IMR-90 (cell line): ENCODE measurements around the gene KLRC3. TPM values are rescaled to one million over a fixed set of nuclear protein-coding genes. Genes with fewer than 3 reads are reported as not detected.
"Not testable (repeated sequence)": the region's sequence is repeated elsewhere in the genome, so short reads cannot be mapped to it uniquely, and the experiment has no call there.

Experiments used
- ATAC-seq: fragments of 200-7000 bp; cut with Tn5 transposase; 2 replicates; pipeline ENCODE4 v1.9.1; 2020; ENCODE audit warnings: low read depth, mild to moderate bottlenecking, moderate library complexity
- BruUV-seq: library from RNA; stranded (reverse); fragments of 400-500 nt; replicated peaks from 2 replicates; lab custom pipeline; 2021; lab: Mats Ljungman, UMichigan
- CTCF ChIA-PET: fragments of 300-600 bp; formaldehyde crosslinking; extraction: SDS; loops from one replicate; lab custom pipeline; 2021; ENCODE audit warnings: antibody characterized with exemption; lab: Yijun Ruan, JAX
- POLR2A ChIA-PET: fragments of 300-600 bp; sonication (Branson Sonifier 250); formaldehyde crosslinking; loops from one replicate; lab custom pipeline; 2022; ENCODE audit warnings: antibody characterized with exemption; ENCODE audit not compliant: unreplicated experiment; lab: Charles Lee
- DNase-seq: peaks from one replicate; pipeline ENCODE4 v3.0.0; 2013
- H2AFZ ChIP-seq: replicated peaks from 2 replicates; pipeline ENCODE3; 2013; ENCODE audit warnings: low read length, mild to moderate bottlenecking; ENCODE audit not compliant: poor library complexity
- H2AK5ac ChIP-seq: 2 replicates; pipeline ENCODE4 v1.6.1; 2013; ENCODE audit warnings: low read depth, low read length, inconsistent platforms
- H2AK9ac ChIP-seq: replicated peaks from 2 replicates; pipeline ENCODE3; 2013; ENCODE audit warnings: mild to moderate bottlenecking, low read depth, low read length, moderate library complexity; ENCODE audit not compliant: poor library complexity
- H2BK120ac ChIP-seq: 2 replicates; pipeline ENCODE4 v1.6.1; 2013; ENCODE audit warnings: low read depth, low read length, inconsistent platforms
- H2BK15ac ChIP-seq: 3 replicates; pipeline ENCODE4 v1.6.1; 2013; ENCODE audit warnings: low read depth, low read length, inconsistent platforms
- H2BK20ac ChIP-seq: 2 replicates; pipeline ENCODE4 v1.6.1; 2013; ENCODE audit warnings: low read depth, mild to moderate bottlenecking, inconsistent platforms, low read length, moderate library complexity
- H2BK5ac ChIP-seq: 2 replicates; pipeline ENCODE4 v1.6.1; 2013; ENCODE audit warnings: mild to moderate bottlenecking, low read depth, low read length, inconsistent platforms; ENCODE audit not compliant: poor library complexity, severe bottlenecking
- H3K14ac ChIP-seq: replicated peaks from 2 replicates; pipeline ENCODE4 v1.6.1; 2013; ENCODE audit warnings: low read depth, low read length, inconsistent platforms
- H3K18ac ChIP-seq: 2 replicates; pipeline ENCODE4 v1.6.1; 2013; ENCODE audit warnings: low read depth, low read length, control low read depth
- H3K23ac ChIP-seq: 2 replicates; pipeline ENCODE4 v1.6.1; 2013; ENCODE audit warnings: low read depth, low read length, inconsistent platforms
- H3K27ac ChIP-seq: 2 replicates; pipeline ENCODE4 v1.5.1; 2013; ENCODE audit warnings: mild to moderate bottlenecking, control low read depth, low read length; ENCODE audit not compliant: insufficient read depth
- H3K27me3 ChIP-seq: 2 replicates; pipeline ENCODE4 v1.6.1; 2013; ENCODE audit warnings: low read length; ENCODE audit not compliant: control insufficient read depth, insufficient read depth
- H3K36me3 ChIP-seq: 2 replicates; pipeline ENCODE4 v1.6.1; 2013; ENCODE audit warnings: low read length, mixed read lengths; ENCODE audit not compliant: control insufficient read depth, insufficient read depth
- H3K4ac ChIP-seq: 2 replicates; pipeline ENCODE4 v1.6.1; 2013; ENCODE audit warnings: low read depth, low read length, inconsistent platforms
- H3K4me1 ChIP-seq: 2 replicates; pipeline ENCODE4 v1.6.1; 2013; ENCODE audit warnings: low read length, mixed read lengths; ENCODE audit not compliant: control insufficient read depth, insufficient read depth
- H3K4me2 ChIP-seq: 2 replicates; pipeline ENCODE4 v1.6.1; 2013; ENCODE audit warnings: low read depth, mild to moderate bottlenecking, control low read depth, low read length, moderate library complexity
- H3K4me3 ChIP-seq: 2 replicates; pipeline ENCODE4 v1.5.1; 2013; ENCODE audit warnings: low read depth, mild to moderate bottlenecking, control low read depth, low read length, moderate library complexity; ENCODE audit not compliant: insufficient read depth
- H3K56ac ChIP-seq: 2 replicates; pipeline ENCODE4 v1.6.1; 2013; ENCODE audit warnings: low read length, inconsistent platforms; ENCODE audit not compliant: insufficient read depth; ENCODE audit errors: extremely low read depth
- H3K79me1 ChIP-seq, 2 experiments: 2 replicates each; pipeline ENCODE4 v1.6.1; 2013; ENCODE audit warnings: low read length in 2 of 2, inconsistent platforms in 1 of 2, low read depth in 1 of 2
- H3K9ac ChIP-seq: 2 replicates; pipeline ENCODE4 v1.6.1; 2013; ENCODE audit warnings: low read depth, low read length, control low read depth
- H3K9me1 ChIP-seq: 2 replicates; pipeline ENCODE4 v1.6.1; 2013; ENCODE audit warnings: low read length, inconsistent platforms; ENCODE audit not compliant: insufficient read depth
- H3K9me3 ChIP-seq: 2 replicates; pipeline ENCODE4 v1.6.1; 2013; ENCODE audit warnings: low read length; ENCODE audit not compliant: control insufficient read depth, insufficient read depth
- H4K20me1 ChIP-seq: 2 replicates; pipeline ENCODE4 v1.6.1; 2013; ENCODE audit warnings: low read length, inconsistent platforms; ENCODE audit not compliant: insufficient read depth
- H4K5ac ChIP-seq: 2 replicates; pipeline ENCODE4 v1.6.1; 2013; ENCODE audit warnings: mild to moderate bottlenecking, low read depth, low read length, control low read depth
- H4K8ac ChIP-seq, 2 experiments: 2 replicates each; pipeline ENCODE4 v1.6.1; 2013; ENCODE audit warnings: low read depth in 2 of 2, low read length in 2 of 2, control low read depth in 1 of 2, inconsistent platforms in 1 of 2
- H4K91ac ChIP-seq: 2 replicates; pipeline ENCODE4 v1.6.1; 2013; ENCODE audit warnings: low read depth, low read length, inconsistent platforms; ENCODE audit not compliant: insufficient read depth
- NFE2L2 ChIP-seq: fragments of 150-350 bp; IDR thresholded peaks from 2 replicates; pipeline ENCODE4 v1.6.1; 2016; ENCODE audit warnings: low read depth, mild to moderate bottlenecking, low read length
- RFX5 ChIP-seq: IDR thresholded peaks from 2 replicates; pipeline ENCODE4 v1.8.0; 2012; ENCODE audit warnings: low read depth, mild to moderate bottlenecking, low read length, moderate library complexity
- WGBS, 2 experiments: methylation state at CpG; one replicate each; pipeline versions ENCODE4 v1.1.5 to v1.1.7; 2013; ENCODE audit warnings: missing lambda C conversion rate in 2 of 2; ENCODE audit not compliant: insufficient read length in 1 of 2; ENCODE audit errors: extremely low coverage in 2 of 2; 5-methylcytosine and 5-hydroxymethylcytosine counted together
- dilution Hi-C: fragments of 300-500 bp; cut with HindIII; formaldehyde crosslinking; loops from one replicate; pipeline ENCODE4 v1.14.3; 2018; ENCODE audit warnings: low sequenced_read_pairs; ENCODE audit not compliant: unreplicated experiment
- in situ Hi-C: fragments of 300-500 bp; cut with MboI; formaldehyde crosslinking; loops from 3 replicates; pipeline ENCODE4 v1.14.3; 2019; ENCODE audit warnings: low sequenced_read_pairs, inconsistent platforms, mixed read lengths
- intact Hi-C: fragments of 100-400 bp; cut with micrococcal nuclease; formaldehyde crosslinking; loops from 2 replicates; pipeline ENCODE4 v1.10.0; 2022
- polyA plus RNA-seq, 3 experiments: library from polyadenylated mRNA; depleted of rRNA; stranded (reverse); fragments of >200 nt; gene quantifications; 2 replicates each; pipeline ENCODE4 v1.2.3, GENCODE V29; 2012; ENCODE audit warnings: low replicate concordance in 1 of 3
- total RNA-seq: library from RNA; depleted of rRNA; stranded (reverse); fragments of >200 nt; gene quantifications from 2 replicates; pipeline ENCODE4 v1.2.3, GENCODE V29; 2012

The KLRC3 gene
- total and polyA plus RNA-seq, 2 of the 4 experiments (the other 2 are of a cell fraction): not detected

GRCh38 chr12:10372559-10372958, 47.8 kb downstream of the KLRC3 start:
- no peak overlapping the region for H3K18ac ChIP-seq
- H3K9me3 ChIP-seq: no peaks in the 10 kb centered on the region
- ATAC-seq (no peak), DNase-seq (no peak)
- H2AFZ ChIP-seq: peak overlapping the region; percentile 12
- TF ChIP-seq NFE2L2: no peak
- no peak for TF ChIP-seq RFX5
- H3K4me3 ChIP-seq: no peak overlapping the region
- no TSS peak for BruUV-seq
- H3K79me1 ChIP-seq: no peaks in the 10 kb centered on the region
- H2BK120ac ChIP-seq: no peak overlapping the region
- no peaks in the 10 kb centered on the region for H3K27me3 ChIP-seq
- no peak overlapping the region for H3K4ac ChIP-seq
- ChIA-PET POLR2A (no interaction called here), CTCF (no interaction called here)
- no peak overlapping the region for H3K4me2 ChIP-seq
- H4K8ac ChIP-seq: no peak overlapping the region
- H2BK20ac ChIP-seq: no peak overlapping the region
- in situ Hi-C loops (no loop called here), intact Hi-C loops (no loop called here), dilution Hi-C loops (no loop called here)
- no CpG with 5 or more reads among the region's 1 CpG for WGBS, 2 experiments
- no peak overlapping the region for H2AK9ac ChIP-seq
- no peak overlapping the region for H3K27ac ChIP-seq
- H3K4me1 ChIP-seq: no peaks in the 10 kb centered on the region
- no peak overlapping the region for H2AK5ac ChIP-seq
- no peak overlapping the region for H4K91ac ChIP-seq
- no peaks in the 10 kb centered on the region for H4K20me1 ChIP-seq
- no peaks in the 10 kb centered on the region for H3K36me3 ChIP-seq
- no peak overlapping the region for H3K9ac ChIP-seq
- H4K5ac ChIP-seq: no peak overlapping the region
- no peaks in the 10 kb centered on the region for H3K9me1 ChIP-seq
- H2BK5ac ChIP-seq: no peak overlapping the region
- no peak overlapping the region for H3K56ac ChIP-seq
- H3K23ac ChIP-seq: no peak overlapping the region
- no peak overlapping the region for H2BK15ac ChIP-seq
- H3K14ac ChIP-seq: no peak overlapping the region

GRCh38 chr12:10371893-10372535, 48.4 kb downstream of the KLRC3 start:
- intact Hi-C loops, H3K4me1 ChIP-seq, H3K14ac ChIP-seq, H4K8ac ChIP-seq, H3K4ac ChIP-seq, H2BK20ac ChIP-seq, H3K4me2 ChIP-seq, H2BK15ac ChIP-seq, H3K4me3 ChIP-seq, H3K9me3 ChIP-seq, H3K36me3 ChIP-seq, H2AK9ac ChIP-seq, H3K56ac ChIP-seq, H3K23ac ChIP-seq, H2AFZ ChIP-seq, in situ Hi-C loops, H3K27ac ChIP-seq, H2BK120ac ChIP-seq, DNase-seq, H2BK5ac ChIP-seq, H4K20me1 ChIP-seq, H3K27me3 ChIP-seq, H3K9me1 ChIP-seq, CTCF ChIA-PET, H4K91ac ChIP-seq, ATAC-seq, H3K79me1 ChIP-seq, H2AK5ac ChIP-seq, dilution Hi-C loops, H3K9ac ChIP-seq, H4K5ac ChIP-seq, H3K18ac ChIP-seq, BruUV-seq, POLR2A ChIA-PET: not testable (repeated sequence)
- 100% methylated on average over 1 of the region's 6 CpGs; no CpG with 5 or more reads in 1 of the 2 experiments for WGBS, 2 experiments
